Cardiac fibroblast (primary cell): ENCODE measurements around the gene TOR1B.

Experiments
- DNase-seq, 2 donors: peaks; one replicate each; pipeline versions ENCODE4 v3.0.0 to v3.0.0-alpha.2; 2010; ENCODE audit warnings: low read depth in 2 of 2
- H3K4me3 ChIP-seq, 2 donors: replicated peaks in 1 of 2; 1 replicate in 1 of 2; 2 replicates in 1 of 2; pipeline ENCODE4 v1.5.1; 2011; ENCODE audit warnings: low read depth in 2 of 2, low read length in 2 of 2, mild to moderate bottlenecking in 2 of 2, moderate library complexity in 1 of 2
- CTCF ChIP-seq: IDR thresholded peaks from one replicate; pipeline ENCODE4 v1.5.1; 2011; ENCODE audit warnings: low read depth, mild to moderate bottlenecking, low read length, inconsistent platforms

TOR1B gene

GRCh38 chr9:129823935-129824601, 21.1 kb downstream of the TOR1B start, which contains the start of gene TOR1A:
TOR1A (minus strand) TSS chr9:129824136; CDS start chr9:129824085, 51 bp downstream.
- DNase-seq, result peak; percentile 96
- peak within 1 kb of the TSS; percentile 68 to 91 for H3K4me3 ChIP-seq
- TF ChIP-seq CTCF, result no peak

- TF ChIP-seq CTCF, result no peak
- no peak for DNase-seq
- H3K4me3 ChIP-seq, result no peak overlapping the region
These were observed 23.4 kb downstream of the TOR1B start for GRCh38 chr9:129826344-129826743.

- H3K4me3 ChIP-seq, result no peak overlapping the region
- no peak for DNase-seq
- TF ChIP-seq CTCF, result no peak
These were observed 23.8 kb downstream of the TOR1B start for GRCh38 chr9:129826759-129827158.

GRCh38 chr9:129828051-129828450, 25.1 kb downstream of the TOR1B start:
- no peak for TF ChIP-seq CTCF
- no peak overlapping the region for H3K4me3 ChIP-seq
- DNase-seq, result no peak

GRCh38 chr9:129828969-129829368, 26.0 kb downstream of the TOR1B start:
- no peak overlapping the region for H3K4me3 ChIP-seq
- no peak for TF ChIP-seq CTCF
- no peak for DNase-seq

GRCh38 chr9:129832982-129833381, 30.0 kb downstream of the TOR1B start:
- TF ChIP-seq CTCF, result no peak
- no peak for DNase-seq
- H3K4me3 ChIP-seq, result no peak overlapping the region
